HUDEP-2 (cell line): Measurements from ENCODE around the gene FNDC1.

Source experiments
- DNase-seq, 76 experiments: peaks; one replicate each; lab custom pipeline; 2025; ENCODE audit not compliant: unreplicated experiment in 76 of 76; lab: John Stamatoyannopoulos, UW

The FNDC1 gene

GRCh38 chr6:159203304-159204005 is 34.3 kb downstream of the FNDC1 start:
- no peak for DNase-seq

GRCh38 chr6:159204605-159205004 is 35.4 kb downstream of the FNDC1 start:
- no peak for DNase-seq

GRCh38 chr6:159212028-159212427 is 42.8 kb downstream of the FNDC1 start:
- no peak for DNase-seq

- DNase-seq: no peak
Observed at GRCh38 chr6:159212525-159213280, 43.5 kb downstream of the FNDC1 start.

GRCh38 chr6:159213405-159213804 is 44.2 kb downstream of the FNDC1 start:
- no peak for DNase-seq

GRCh38 chr6:159214281-159214680 is 45.1 kb downstream of the FNDC1 start:
- no peak for DNase-seq

GRCh38 chr6:159217595-159218275 is 48.5 kb downstream of the FNDC1 start:
- peak in 39 of 76 experiments; percentile 6 to 59 (median 26) for DNase-seq

GRCh38 chr6:159220093-159220492 is 50.9 kb downstream of the FNDC1 start:
- no peak for DNase-seq

- DNase-seq: no peak
Observed at GRCh38 chr6:159221486-159222170, 52.4 kb downstream of the FNDC1 start.

- no peak for DNase-seq
Observed at GRCh38 chr6:159224452-159224851, 55.3 kb downstream of the FNDC1 start.

- no peak for DNase-seq
Observed at GRCh38 chr6:159229651-159230051, 60.5 kb downstream of the FNDC1 start.

- DNase-seq: no peak
Observed at GRCh38 chr6:159232106-159232645, 63.0 kb downstream of the FNDC1 start.

GRCh38 chr6:159232751-159233150 is 63.6 kb downstream of the FNDC1 start:
- DNase-seq: no peak

- no peak for DNase-seq
Observed at GRCh38 chr6:159233365-159234101, 64.3 kb downstream of the FNDC1 start.

GRCh38 chr6:159234102-159234553 is 64.9 kb downstream of the FNDC1 start:
- no peak for DNase-seq

GRCh38 chr6:159238920-159239558 is 69.8 kb downstream of the FNDC1 start:
- DNase-seq: no peak

GRCh38 chr6:159249128-159249527 is 79.9 kb downstream of the FNDC1 start:
- DNase-seq: no peak

GRCh38 chr6:159249752-159250151 is 80.6 kb downstream of the FNDC1 start:
- no peak for DNase-seq

GRCh38 chr6:159250633-159251032 is 81.4 kb downstream of the FNDC1 start:
- no peak for DNase-seq
